HCT116 (cell line): ENCODE results near the gene SNX25. TPM values are rescaled to one million over a fixed set of nuclear protein-coding genes. Genes with fewer than 3 reads are reported as not detected.

ENCODE experiments used
- ATAC-seq: fragments of 200-7000 bp; cut with Tn5 transposase; 2 replicates; pipeline ENCODE4 v1.9.1; 2020; ENCODE audit warnings: mild to moderate bottlenecking, moderate library complexity
- BruUV-seq: library from RNA; stranded (reverse); fragments of 400-500 nt; replicated peaks from 2 replicates; lab custom pipeline; 2021; lab: Mats Ljungman, UMichigan
- CTCF ChIA-PET: fragments of 300-600 bp; sonication (Branson Sonifier 250); formaldehyde crosslinking; loops from one replicate; lab custom pipeline; 2021; ENCODE audit warnings: antibody characterized with exemption; lab: Charles Lee
- POLR2A ChIA-PET: fragments of 300-600, 350-600 bp; sonication (Branson Sonifier 250); formaldehyde crosslinking; loops from one replicate; lab custom pipeline; 2021; ENCODE audit warnings: antibody characterized with exemption; lab: Charles Lee
- RAD21 ChIA-PET, 2 experiments: fragments of 300-600 bp; sonication (Branson Sonifier 250); formaldehyde crosslinking; loops; one replicate each; lab custom pipeline; 2023; ENCODE audit warnings: low total read pairs in 2 of 2; ENCODE audit not compliant: uncharacterized antibody in 2 of 2, unreplicated experiment in 2 of 2, low non-redundant PET in 1 of 2; lab: Charles Lee
- DNase-seq: peaks from one replicate; pipeline ENCODE4 v3.0.0-alpha.2; 2010; ENCODE audit warnings: low read depth, low spot score
- H2AFZ ChIP-seq: fragments of 200-600 bp; shearing (Covaris generic), sonication (generic); 2 replicates; pipeline ENCODE4 v1.6.1; 2017; ENCODE audit warnings: low read depth, mixed run types, mixed read lengths, antibody characterized with exemption, low read length; ENCODE audit not compliant: poor library complexity, severe bottlenecking
- H3K27ac ChIP-seq: 2 replicates; pipeline ENCODE4 v1.5.1; 2012; ENCODE audit warnings: low read depth, low read length
- H3K27me3 ChIP-seq: fragments of 200-600 bp; sonication (generic); 2 replicates; pipeline ENCODE4 v1.6.1; 2016; ENCODE audit warnings: mixed run types, low read length, mixed read lengths; ENCODE audit not compliant: insufficient read depth
- H3K36me3 ChIP-seq, 2 experiments: fragments of 200-500 bp in 1 of 2; fragments of 200-600 bp in 1 of 2; sonication (Bioruptor generic) in 1 of 2; sonication (generic) in 1 of 2; 2 replicates each; pipeline versions ENCODE4 v1.5.1 to v1.6.1; 2014 to 2016; ENCODE audit warnings: low read length in 2 of 2, inconsistent platforms in 1 of 2, mixed read lengths in 1 of 2, mixed run types in 1 of 2; ENCODE audit not compliant: insufficient read depth in 2 of 2, control insufficient read depth in 1 of 2
- H3K4me1 ChIP-seq, 2 experiments: fragments of 200-600 bp in 1 of 2; sonication (generic) in 1 of 2; 2 replicates each; pipeline versions ENCODE4 v1.5.1 to v1.6.1; 2012 to 2017; ENCODE audit warnings: low read length in 2 of 2, inconsistent platforms in 1 of 2, mild to moderate bottlenecking in 1 of 2, mixed read lengths in 1 of 2, mixed run types in 1 of 2, moderate library complexity in 1 of 2; ENCODE audit not compliant: insufficient read depth in 2 of 2, control insufficient read depth in 1 of 2
- H3K4me2 ChIP-seq: fragments of 200-600 bp; sonication (generic); 2 replicates; pipeline ENCODE4 v1.6.1; 2017; ENCODE audit warnings: mixed run types, low read length, mixed read lengths
- H3K4me3 ChIP-seq, 2 experiments: fragments of 200-600 bp in 1 of 2; sonication (generic) in 1 of 2; replicated peaks in 1 of 2; 2 replicates each; pipeline ENCODE4 v1.5.1; 2011 to 2016; ENCODE audit warnings: low read length in 2 of 2, control low read depth in 1 of 2, low read depth in 1 of 2, mild to moderate bottlenecking in 1 of 2, mixed read lengths in 1 of 2, mixed run types in 1 of 2
- H3K79me2 ChIP-seq: fragments of 200-600 bp; sonication (generic); 2 replicates; pipeline ENCODE4 v1.6.1; 2017; ENCODE audit warnings: mild to moderate bottlenecking, mixed run types, low read length, moderate library complexity, mixed read lengths; ENCODE audit not compliant: insufficient read depth
- H3K9ac ChIP-seq: fragments of 200-600 bp; sonication (generic); 2 replicates; pipeline ENCODE4 v1.6.1; 2016; ENCODE audit warnings: low read length, mixed read lengths
- H3K9me2 ChIP-seq: fragments of 200-600 bp; sonication (generic), shearing (Covaris generic); 2 replicates; pipeline ENCODE4 v1.6.1; 2017; ENCODE audit warnings: mixed run types, mild to moderate bottlenecking, moderate library complexity; ENCODE audit not compliant: insufficient read depth
- H3K9me3 ChIP-seq, 2 experiments: fragments of 200-500 bp in 1 of 2; fragments of 200-600 bp in 1 of 2; sonication (Bioruptor generic) in 1 of 2; sonication (generic) in 1 of 2; 2 replicates each; pipeline ENCODE4 v1.6.1; 2014 to 2017; ENCODE audit warnings: low read length in 2 of 2, mixed read lengths in 2 of 2, inconsistent platforms in 1 of 2, low read depth in 1 of 2, mild to moderate bottlenecking in 1 of 2, mixed run types in 1 of 2, moderate library complexity in 1 of 2; ENCODE audit not compliant: control insufficient read depth in 1 of 2, insufficient read depth in 1 of 2
- H4K20me1 ChIP-seq: fragments of 200-600 bp; sonication (generic), shearing (Covaris generic); 2 replicates; pipeline ENCODE4 v1.6.1; 2017; ENCODE audit warnings: mixed run types, mild to moderate bottlenecking, moderate library complexity; ENCODE audit not compliant: insufficient read depth
- CEBPB ChIP-seq: IDR thresholded peaks from 2 replicates; pipeline ENCODE4 v1.6.1; 2012; ENCODE audit warnings: low read depth
- EGR1 ChIP-seq: IDR thresholded peaks from 2 replicates; pipeline ENCODE4 v1.6.1; 2012; ENCODE audit warnings: low read depth
- FOSL1 ChIP-seq: IDR thresholded peaks from 2 replicates; pipeline ENCODE4 v1.6.1; 2012; ENCODE audit warnings: low read depth
- POLR2A ChIP-seq: IDR thresholded peaks from 2 replicates; pipeline ENCODE4 v1.7.0; 2011; ENCODE audit warnings: borderline replicate concordance; ENCODE audit not compliant: insufficient read depth, insufficient read length; ENCODE audit errors: extremely low read depth
- POLR2AphosphoS5 ChIP-seq: IDR thresholded peaks from 2 replicates; pipeline ENCODE4 v1.6.1; 2011; ENCODE audit warnings: mild to moderate bottlenecking, low read depth, low read length, moderate library complexity
- RAD21 ChIP-seq: IDR thresholded peaks from 2 replicates; pipeline ENCODE4 v1.6.1; 2012; ENCODE audit warnings: low read depth, mild to moderate bottlenecking
- SIN3A ChIP-seq: IDR thresholded peaks from 2 replicates; pipeline ENCODE4 v1.6.1; 2012; ENCODE audit warnings: low read depth
- SRF ChIP-seq: IDR thresholded peaks from 2 replicates; pipeline ENCODE4 v1.6.1; 2012; ENCODE audit warnings: low read depth
- YY1 ChIP-seq: IDR thresholded peaks from 2 replicates; pipeline ENCODE4 v1.6.1; 2011; ENCODE audit warnings: low read length, low read depth, moderate library complexity, mild to moderate bottlenecking; ENCODE audit not compliant: insufficient replicate concordance; ENCODE audit errors: extremely low read depth
- intact Hi-C: fragments of 100-400 bp; cut with micrococcal nuclease; formaldehyde crosslinking; loops from 2 replicates; pipeline ENCODE4 v1.10.0; 2022
- total RNA-seq: library from RNA; stranded (reverse); gene quantifications from one replicate; pipeline ENCODE4 v1.2.1, GENCODE V29; 2021; ENCODE audit not compliant: unreplicated experiment
- TF ChIP-seq, protein P1 (sequence below), 3 experiments: fragments of 200-600 bp in 1 of 3; sonication (generic) in 1 of 3; IDR thresholded peaks in 2 of 3; conservative IDR thresholded peaks in 1 of 3; 2 replicates each; pipeline ENCODE4 v1.5.1; 2012 to 2017; ENCODE audit warnings: low read depth in 2 of 3, low read length in 2 of 3, antibody characterized with exemption in 1 of 3, borderline replicate concordance in 1 of 3, control low read depth in 1 of 3, mild to moderate bottlenecking in 1 of 3, mixed read lengths in 1 of 3, mixed run types in 1 of 3, moderate library complexity in 1 of 3; ENCODE audit not compliant: insufficient read depth in 1 of 3
- TF ChIP-seq, protein P2 (sequence below): IDR thresholded peaks from 2 replicates; pipeline ENCODE4 v1.6.1; 2012; ENCODE audit warnings: low read depth
- TF ChIP-seq, protein P3 (sequence below): IDR thresholded peaks from 2 replicates; pipeline ENCODE4 v1.6.1; 2012

The SNX25 gene
- total RNA-seq, 1 experiment from 2014 or later = 20.9 TPM

DNA sequence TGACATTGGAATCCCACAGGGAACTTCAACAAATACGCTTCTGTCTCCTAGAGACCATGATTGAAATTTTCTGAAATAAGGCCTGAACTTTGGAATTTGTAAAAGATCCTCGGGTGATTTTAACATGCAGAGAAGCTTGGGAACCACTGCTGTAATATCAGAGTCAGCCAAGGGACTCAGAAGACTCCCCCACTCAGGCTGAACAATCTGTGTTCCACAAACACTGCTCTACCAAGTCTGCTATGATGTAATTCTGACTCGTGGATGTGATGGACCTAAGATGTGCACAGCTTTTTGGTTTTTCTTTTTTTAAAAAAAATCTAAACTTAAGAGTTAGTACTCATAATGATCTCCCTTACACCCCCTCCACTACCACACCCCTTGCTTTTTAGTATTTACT is 160.3 kb downstream of the SNX25 start:
- no peak for ATAC-seq
- Histone ChIP-seq H3K4me3 (no peak overlapping the region), H3K79me2 (no peaks in the 10 kb centered on the region), H3K36me3 (no peaks in the 10 kb centered on the region; a peak in 1 of 4 replicates), H3K9me3 (no peaks in the 10 kb centered on the region), H3K9ac (no peak overlapping the region), H3K4me1 (no peaks in the 10 kb centered on the region), H4K20me1 (no peaks in the 10 kb centered on the region), H2AFZ (no peak overlapping the region), H3K9me2 (no peaks in the 10 kb centered on the region), H3K27me3 (no peaks in the 10 kb centered on the region), H3K4me2 (no peak overlapping the region), H3K27ac (no peak overlapping the region)
- CTCF ChIA-PET = no interaction called here
- POLR2A ChIA-PET = no interaction called here
- TF ChIP-seq SIN3A = no peak
- TF ChIP-seq, protein P1, sequence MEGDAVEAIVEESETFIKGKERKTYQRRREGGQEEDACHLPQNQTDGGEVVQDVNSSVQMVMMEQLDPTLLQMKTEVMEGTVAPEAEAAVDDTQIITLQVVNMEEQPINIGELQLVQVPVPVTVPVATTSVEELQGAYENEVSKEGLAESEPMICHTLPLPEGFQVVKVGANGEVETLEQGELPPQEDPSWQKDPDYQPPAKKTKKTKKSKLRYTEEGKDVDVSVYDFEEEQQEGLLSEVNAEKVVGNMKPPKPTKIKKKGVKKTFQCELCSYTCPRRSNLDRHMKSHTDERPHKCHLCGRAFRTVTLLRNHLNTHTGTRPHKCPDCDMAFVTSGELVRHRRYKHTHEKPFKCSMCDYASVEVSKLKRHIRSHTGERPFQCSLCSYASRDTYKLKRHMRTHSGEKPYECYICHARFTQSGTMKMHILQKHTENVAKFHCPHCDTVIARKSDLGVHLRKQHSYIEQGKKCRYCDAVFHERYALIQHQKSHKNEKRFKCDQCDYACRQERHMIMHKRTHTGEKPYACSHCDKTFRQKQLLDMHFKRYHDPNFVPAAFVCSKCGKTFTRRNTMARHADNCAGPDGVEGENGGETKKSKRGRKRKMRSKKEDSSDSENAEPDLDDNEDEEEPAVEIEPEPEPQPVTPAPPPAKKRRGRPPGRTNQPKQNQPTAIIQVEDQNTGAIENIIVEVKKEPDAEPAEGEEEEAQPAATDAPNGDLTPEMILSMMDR (IDR thresholded peaks at IDR 0.05 in 2 of 3, conservative IDR thresholded peaks at IDR 0.05 in 1 of 3; ENCODE audit: borderline replicate concordance in 1 of 3, insufficient read depth in 1 of 3, low read depth in 2 of 3, low read length in 2 of 3) = no peak
- TF ChIP-seq RAD21 = no peak
- no peak for TF ChIP-seq SRF
- TF ChIP-seq, protein P2, sequence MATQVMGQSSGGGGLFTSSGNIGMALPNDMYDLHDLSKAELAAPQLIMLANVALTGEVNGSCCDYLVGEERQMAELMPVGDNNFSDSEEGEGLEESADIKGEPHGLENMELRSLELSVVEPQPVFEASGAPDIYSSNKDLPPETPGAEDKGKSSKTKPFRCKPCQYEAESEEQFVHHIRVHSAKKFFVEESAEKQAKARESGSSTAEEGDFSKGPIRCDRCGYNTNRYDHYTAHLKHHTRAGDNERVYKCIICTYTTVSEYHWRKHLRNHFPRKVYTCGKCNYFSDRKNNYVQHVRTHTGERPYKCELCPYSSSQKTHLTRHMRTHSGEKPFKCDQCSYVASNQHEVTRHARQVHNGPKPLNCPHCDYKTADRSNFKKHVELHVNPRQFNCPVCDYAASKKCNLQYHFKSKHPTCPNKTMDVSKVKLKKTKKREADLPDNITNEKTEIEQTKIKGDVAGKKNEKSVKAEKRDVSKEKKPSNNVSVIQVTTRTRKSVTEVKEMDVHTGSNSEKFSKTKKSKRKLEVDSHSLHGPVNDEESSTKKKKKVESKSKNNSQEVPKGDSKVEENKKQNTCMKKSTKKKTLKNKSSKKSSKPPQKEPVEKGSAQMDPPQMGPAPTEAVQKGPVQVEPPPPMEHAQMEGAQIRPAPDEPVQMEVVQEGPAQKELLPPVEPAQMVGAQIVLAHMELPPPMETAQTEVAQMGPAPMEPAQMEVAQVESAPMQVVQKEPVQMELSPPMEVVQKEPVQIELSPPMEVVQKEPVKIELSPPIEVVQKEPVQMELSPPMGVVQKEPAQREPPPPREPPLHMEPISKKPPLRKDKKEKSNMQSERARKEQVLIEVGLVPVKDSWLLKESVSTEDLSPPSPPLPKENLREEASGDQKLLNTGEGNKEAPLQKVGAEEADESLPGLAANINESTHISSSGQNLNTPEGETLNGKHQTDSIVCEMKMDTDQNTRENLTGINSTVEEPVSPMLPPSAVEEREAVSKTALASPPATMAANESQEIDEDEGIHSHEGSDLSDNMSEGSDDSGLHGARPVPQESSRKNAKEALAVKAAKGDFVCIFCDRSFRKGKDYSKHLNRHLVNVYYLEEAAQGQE = no peak
- TF ChIP-seq, protein P3, sequence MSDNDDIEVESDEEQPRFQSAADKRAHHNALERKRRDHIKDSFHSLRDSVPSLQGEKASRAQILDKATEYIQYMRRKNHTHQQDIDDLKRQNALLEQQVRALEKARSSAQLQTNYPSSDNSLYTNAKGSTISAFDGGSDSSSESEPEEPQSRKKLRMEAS = no peak
- TF ChIP-seq CEBPB = no peak
- no peak for TF ChIP-seq FOSL1
- TF ChIP-seq EGR1 = no peak
- no peak for TF ChIP-seq YY1
- no peak for TF ChIP-seq POLR2A
- no peak for TF ChIP-seq POLR2AphosphoS5
- no peak for DNase-seq
- RAD21 ChIA-PET = no interaction called here
- intact Hi-C loops = no loop called here
- BruUV-seq = no TSS peak
